Adrenal gland (tissue), 5 donors: ENCODE data around the gene UGDH.

ENCODE experiments used
- CTCF ChIP-seq, 6 experiments: fragments of 450-650 bp in 4 of 6; fragments of 200-600 bp in 2 of 6; sonication (generic) in 1 of 6; IDR thresholded peaks; 1 replicate in 5 of 6; 2 replicates in 1 of 6; pipeline versions ENCODE4 v1.5.1 to v1.8.0; 2016 to 2021; ENCODE audit warnings: antibody characterized with exemption in 6 of 6, mild to moderate bottlenecking in 2 of 6, moderate library complexity in 1 of 6
- POLR2A ChIP-seq, 2 donors: fragments of 450-650 bp; IDR thresholded peaks; one replicate each; pipeline ENCODE4 v1.6.1; 2017; ENCODE audit warnings: antibody characterized with exemption in 2 of 2, mild to moderate bottlenecking in 2 of 2, moderate library complexity in 1 of 2
- donor health status: DM: no; HTN: no; CAD: no.

GRCh38 chr4:39486221-39486804, 40.9 kb downstream of the UGDH start:
- TF ChIP-seq CTCF (IDR thresholded peaks at IDR 0.05) (no peak), POLR2A (IDR thresholded peaks at IDR 0.05) (no peak)
